HepG2 (cell line): ENCODE data around the gene RAD51D. TPM values are rescaled to one million over a fixed set of nuclear protein-coding genes. Genes with fewer than 3 reads are reported as not detected.

ENCODE experiments used
- ATAC-seq: fragments of 200-7000 bp; cut with Tn5 transposase; 3 replicates; pipeline ENCODE4 v1.9.1; 2020; ENCODE audit warnings: mild to moderate bottlenecking, moderate library complexity
- BruUV-seq: library from RNA; stranded (reverse); fragments of 400-500 nt; replicated peaks from 2 replicates; lab custom pipeline; 2021; lab: Mats Ljungman, UMichigan
- CTCF ChIA-PET: fragments of 300-600 bp; formaldehyde crosslinking; extraction: SDS; loops from one replicate; lab custom pipeline; 2021; ENCODE audit warnings: low total read pairs, inconsistent platforms, low intra/inter-chr PET ratio; lab: Yijun Ruan, JAX
- POLR2A ChIA-PET: fragments of 350-600 bp; sonication (Branson Sonifier 250); formaldehyde crosslinking; loops from one replicate; lab custom pipeline; 2020; ENCODE audit warnings: antibody characterized with exemption, inconsistent platforms; lab: Yijun Ruan, JAX
- DNase-seq: peaks from one replicate; pipeline ENCODE4 v3.0.0-alpha.2; 2015; ENCODE audit warnings: low spot score
- FAIRE-seq: peaks from 3 replicates; lab custom pipeline; 2011; peaks lifted over from hg19 to GRCh38; lab: Jason Lieb, UNC
- H2AFZ ChIP-seq: one replicate; pipeline ENCODE4 v1.6.1; 2011; ENCODE audit warnings: low read length, inconsistent platforms
- H3K27ac ChIP-seq: fragments of 300-600 bp; 3 replicates; pipeline ENCODE4 v1.8.0; 2011; ENCODE audit warnings: mixed run types, mild to moderate bottlenecking, mixed read lengths, low read length, inconsistent platforms; ENCODE audit not compliant: insufficient read depth; ENCODE audit errors: extremely low read length
- H3K27me3 ChIP-seq, 2 experiments: fragments of 200-600 bp in 1 of 2; 2 replicates in 1 of 2; 3 replicates in 1 of 2; pipeline versions ENCODE4 v1.6.0 to v1.8.0; 2011; ENCODE audit warnings: low read length in 2 of 2, mild to moderate bottlenecking in 2 of 2, moderate library complexity in 2 of 2, inconsistent platforms in 1 of 2; ENCODE audit not compliant: insufficient read depth in 2 of 2, control insufficient read depth in 1 of 2
- H3K36me3 ChIP-seq, 2 experiments: fragments of 200-600 bp in 1 of 2; replicated peaks in 1 of 2; 2 replicates in 1 of 2; 3 replicates in 1 of 2; pipeline versions ENCODE4 v1.5.1 to v1.8.0; 2011; ENCODE audit warnings: low read length in 2 of 2, inconsistent platforms in 1 of 2; ENCODE audit not compliant: insufficient read depth in 2 of 2, control insufficient read depth in 1 of 2
- H3K4me1 ChIP-seq: 2 replicates; pipeline ENCODE4 v1.5.1; 2012; ENCODE audit warnings: low read length, inconsistent platforms; ENCODE audit not compliant: insufficient read depth
- H3K4me2 ChIP-seq: 2 replicates; pipeline ENCODE4 v1.6.0; 2011; ENCODE audit warnings: low read depth, low read length, inconsistent platforms
- H3K4me3 ChIP-seq, 3 experiments: fragments of 200-600 bp in 1 of 3; sonication (generic), shearing (Covaris generic) in 1 of 3; replicated peaks in 1 of 3; 2 replicates each; pipeline ENCODE4 v1.5.1; 2011 to 2016; ENCODE audit warnings: low read length in 3 of 3, inconsistent platforms in 2 of 3, low read depth in 2 of 3, mild to moderate bottlenecking in 2 of 3, control low read depth in 1 of 3, mixed read lengths in 1 of 3; ENCODE audit not compliant: insufficient read depth in 1 of 3
- H3K79me2 ChIP-seq: one replicate; pipeline ENCODE4 v1.6.1; 2011; ENCODE audit warnings: low read length, inconsistent platforms; ENCODE audit not compliant: insufficient read depth
- H3K9ac ChIP-seq: 2 replicates; pipeline ENCODE4 v1.6.0; 2011; ENCODE audit warnings: mild to moderate bottlenecking, low read depth, low read length, inconsistent platforms; ENCODE audit not compliant: insufficient read depth
- H3K9me3 ChIP-seq: 2 replicates; pipeline ENCODE4 v1.5.1; 2012; ENCODE audit warnings: mild to moderate bottlenecking, low read length
- H4K20me1 ChIP-seq: 2 replicates; pipeline ENCODE4 v1.6.0; 2011; ENCODE audit warnings: inconsistent platforms, mild to moderate bottlenecking, low read length, moderate library complexity; ENCODE audit not compliant: insufficient read depth
- ADNP ChIP-seq: sonication (generic); formaldehyde crosslinking; IDR thresholded peaks from 2 replicates; pipeline ENCODE4 v1.4.0; 2020; ENCODE audit warnings: missing genetic modification reagents
- DR1 ChIP-seq: sonication (generic); formaldehyde crosslinking; IDR thresholded peaks from 2 replicates; pipeline ENCODE4 v1.8.0; 2021; ENCODE audit warnings: mild to moderate bottlenecking, missing genetic modification reagents, inconsistent platforms
- KLF9 ChIP-seq: IDR thresholded peaks from 2 replicates; pipeline ENCODE4 v1.6.1; 2016; ENCODE audit warnings: low read depth
- MYC ChIP-seq: sonication (generic); formaldehyde crosslinking; IDR thresholded peaks from 2 replicates; pipeline ENCODE4 v1.9.0; 2021; ENCODE audit warnings: missing genetic modification reagents, borderline replicate concordance
- NBN ChIP-seq: fragments of 450-650 bp; conservative IDR thresholded peaks from 2 replicates; pipeline ENCODE4 v1.6.1; 2017
- NFIB ChIP-seq: sonication (generic); formaldehyde crosslinking; IDR thresholded peaks from 2 replicates; pipeline ENCODE4 v1.9.0; 2021; ENCODE audit warnings: missing genetic modification reagents, mild to moderate bottlenecking, borderline replicate concordance
- PLRG1 ChIP-seq: fragments of 450-650 bp; conservative IDR thresholded peaks from 2 replicates; pipeline ENCODE4 v1.6.1; 2016
- ZNF704 ChIP-seq: sonication (generic); formaldehyde crosslinking; IDR thresholded peaks from 2 replicates; pipeline ENCODE4 v1.8.1; 2023; ENCODE audit warnings: mild to moderate bottlenecking, inconsistent platforms, moderate library complexity, missing genetic modification reagents, borderline replicate concordance
- ZNF83 ChIP-seq: sonication (generic); formaldehyde crosslinking; IDR thresholded peaks from 2 replicates; pipeline ENCODE4 v1.4.0; 2020; ENCODE audit warnings: missing genetic modification reagents, mild to moderate bottlenecking, borderline replicate concordance
- WGBS: methylation state at CpG from one replicate; pipeline ENCODE4 v1.1.6; 2017; ENCODE audit warnings: low lambda C conversion rate; 5-methylcytosine and 5-hydroxymethylcytosine counted together
- in situ Hi-C: cut with HindIII; loops from 2 replicates; pipeline ENCODE4 v1.10.0; 2017; ENCODE audit warnings: low pct_unique_long_range_greater_than_20kb; ENCODE audit not compliant: extremely low pct_ligation_motif_present
- intact Hi-C: fragments of 100-400 bp; cut with micrococcal nuclease; formaldehyde crosslinking; loops from one replicate; pipeline ENCODE4 v1.10.0; 2022; ENCODE audit not compliant: unreplicated experiment
- polyA plus RNA-seq, 8 experiments: library from polyadenylated mRNA; depleted of rRNA in 3 of 8; stranded (reverse) in 7 of 8; unstranded in 1 of 8; fragments of >200 nt; fragmentation: Illumina TruSeq in 4 of 8; extraction: Trizol in 4 of 8; gene quantifications; 2 replicates each; pipeline versions ENCODE4 v1.2.1 to v1.2.3, GENCODE V29; 2011 to 2016; ENCODE audit warnings: low read depth in 4 of 8, missing spikeins in 1 of 8, mixed read lengths in 1 of 8; ENCODE audit not compliant: insufficient read depth in 1 of 8
- total RNA-seq, 5 experiments: library from RNA; depleted of rRNA; stranded (reverse); fragments of >200 nt; fragmentation: Illumina TruSeq; extraction: Trizol; gene quantifications; 2 replicates each; pipeline ENCODE4 v1.2.3, GENCODE V29; 2016; ENCODE audit warnings: low read depth in 1 of 5

The RAD51D gene
- total and polyA plus RNA-seq, 2 of the 13 experiments (the other 11 are each of a cell fraction or from before 2014, with no cell fraction given) = 6.7 to 13.1 TPM

DNA sequence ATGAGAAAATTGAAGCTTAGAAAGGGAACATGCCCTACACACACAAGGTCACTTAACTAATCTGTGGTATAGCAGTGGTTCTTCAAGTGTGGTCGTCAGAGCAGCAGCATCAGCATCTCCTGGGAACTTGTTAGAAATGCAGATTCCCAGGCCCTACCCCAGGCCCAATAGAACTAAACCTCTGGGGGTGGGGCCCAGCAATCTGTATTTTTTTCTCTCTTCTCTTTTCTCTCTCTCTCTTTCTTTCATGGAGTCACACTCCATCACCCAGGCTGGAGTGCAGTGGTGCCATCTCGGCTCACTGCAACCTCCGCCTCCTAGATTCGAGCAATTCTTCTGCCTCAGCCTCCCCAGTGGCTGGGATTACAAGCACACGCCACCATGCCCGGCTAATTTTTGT lies 18.6 kb upstream of the RAD51D start:
- H3K36me3 ChIP-seq = peaks cover 32 to 67% of the 10 kb centered on the region in 2 experiments
- CTCF ChIA-PET = no interaction called here
- H3K9me3 ChIP-seq = no peaks in the 10 kb centered on the region
- 96% methylated on average over 6 of the region's 6 CpGs for WGBS
- H3K27ac ChIP-seq = no peak overlapping the region
- H3K9ac ChIP-seq = no peak overlapping the region
- no peaks in the 10 kb centered on the region; a peak in 1 of 5 replicates for H3K27me3 ChIP-seq
- H3K4me2 ChIP-seq = no peak overlapping the region
- intact Hi-C loops = no loop called here
- H3K4me1 ChIP-seq = peaks cover 8% of the 10 kb centered on the region
- no peaks in the 10 kb centered on the region for H4K20me1 ChIP-seq
- H3K79me2 ChIP-seq = peaks cover 13% of the 10 kb centered on the region
- FAIRE-seq (no peak), DNase-seq (no peak), ATAC-seq (no peak)
- no TSS peak for BruUV-seq
- H3K4me3 ChIP-seq = no peak overlapping the region
- H2AFZ ChIP-seq = no peak overlapping the region
- TF ChIP-seq NBN (no peak), NFIB (CRISPR knock-in tag) (no peak), DR1 (CRISPR knock-in tag) (no peak)
- POLR2A ChIA-PET = no interaction called here
- in situ Hi-C loops = no loop called here

DNA sequence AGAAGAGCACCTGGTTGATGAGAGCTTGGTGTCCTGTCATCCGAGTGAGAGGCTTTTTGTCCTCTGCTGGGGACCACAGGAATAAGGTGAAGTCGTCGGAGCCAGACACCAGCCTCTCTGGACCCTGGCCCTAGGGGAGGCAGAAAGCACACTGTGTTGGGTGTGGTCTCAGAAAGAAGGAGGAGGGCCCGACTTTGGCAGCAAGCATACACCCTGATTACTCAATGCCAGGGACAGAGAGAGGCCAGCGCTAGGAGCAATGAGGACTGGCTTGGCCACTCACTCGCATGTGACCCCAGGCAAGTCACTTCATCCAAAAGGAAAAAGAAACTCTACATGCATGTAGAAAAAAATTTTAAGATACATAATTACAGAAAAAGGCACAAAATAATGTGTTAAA lies 15.7 kb upstream of the RAD51D start:
- H3K9ac ChIP-seq = no peak overlapping the region
- no peak for TF ChIP-seq ADNP (CRISPR knock-in tag)
- no peak for TF ChIP-seq ZNF704
- no peak for TF ChIP-seq PLRG1
- no peak for TF ChIP-seq ZNF83 (CRISPR knock-in tag)
- no peak for TF ChIP-seq MYC (CRISPR knock-in tag)
- no peak for TF ChIP-seq KLF9 (CRISPR knock-in tag)
- TF ChIP-seq, all 625 proteins: peak for 0
- Histone ChIP-seq H3K27ac (no peak overlapping the region), H3K4me1 (no peaks in the 10 kb centered on the region; the same call in 1 of the 2 replicates), H3K27me3 (no peaks in the 10 kb centered on the region), H3K36me3 (peaks cover 34 to 85% of the 10 kb centered on the region in 2 experiments), H3K79me2 (no peaks in the 10 kb centered on the region), H4K20me1 (no peaks in the 10 kb centered on the region), H3K4me3 (no peak overlapping the region), H2AFZ (no peak overlapping the region), H3K9me3 (no peaks in the 10 kb centered on the region), H3K4me2 (no peak overlapping the region)
- ChIA-PET POLR2A (no interaction called here), CTCF (no interaction called here)
- 93% methylated on average over 6 of the region's 6 CpGs for WGBS
- FAIRE-seq (no peak), ATAC-seq (no peak), DNase-seq (no peak)
- intact Hi-C loops (no loop called here), in situ Hi-C loops (no loop called here)
- no TSS peak for BruUV-seq
